PC-9 (cell line): ENCODE measurements around the gene IST1.

Source experiments
- EZH2 ChIP-seq: fragments of 200-600 bp; sonication (generic); IDR thresholded peaks from 2 replicates; pipeline ENCODE4 v1.8.0; 2017; ENCODE audit warnings: antibody characterized with exemption, low read depth
- TF ChIP-seq, protein P1 (sequence below): fragments of 200-600 bp; sonication (generic); conservative IDR thresholded peaks from 2 replicates; pipeline ENCODE4 v1.6.1; 2017; ENCODE audit warnings: mixed run types, antibody characterized with exemption, mild to moderate bottlenecking, moderate library complexity

DNA sequence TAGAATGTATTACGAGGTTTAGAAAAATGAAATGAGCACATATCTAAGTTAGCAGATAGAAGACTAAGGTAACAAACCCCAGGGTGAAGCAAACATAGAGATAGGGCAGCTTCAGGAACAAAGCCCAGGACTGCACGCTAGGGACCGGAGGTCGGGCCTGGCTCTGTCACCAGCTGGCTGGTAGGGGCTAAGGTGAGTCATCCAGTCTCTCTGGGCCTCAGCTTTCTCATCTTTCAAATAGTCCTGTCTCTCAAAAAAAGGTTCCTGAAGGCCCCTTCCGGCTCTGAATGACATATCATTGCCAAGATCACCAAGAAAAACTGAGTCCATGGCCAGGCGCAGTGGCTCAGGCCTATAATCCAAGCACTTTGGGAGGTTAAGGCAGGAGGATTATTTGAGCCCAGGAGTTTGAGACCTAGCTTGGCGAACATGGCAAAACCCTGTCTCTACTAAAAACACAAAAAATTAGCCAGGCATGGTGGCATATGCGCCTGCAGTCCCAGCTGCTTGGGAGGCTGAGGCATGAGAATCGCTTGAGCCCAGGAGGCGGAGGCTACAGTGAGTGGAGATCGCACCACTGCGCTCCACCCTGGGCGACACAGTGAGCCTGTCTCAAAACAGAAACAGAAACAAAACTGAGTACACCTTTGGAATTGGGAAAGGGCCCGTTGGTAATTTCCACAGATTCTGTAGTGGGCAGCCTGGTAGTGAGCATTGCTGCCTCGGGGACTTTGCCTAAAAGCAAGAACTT, 78.9 kb downstream of the IST1 start:
- no peak for TF ChIP-seq EZH2
- TF ChIP-seq, protein P1, sequence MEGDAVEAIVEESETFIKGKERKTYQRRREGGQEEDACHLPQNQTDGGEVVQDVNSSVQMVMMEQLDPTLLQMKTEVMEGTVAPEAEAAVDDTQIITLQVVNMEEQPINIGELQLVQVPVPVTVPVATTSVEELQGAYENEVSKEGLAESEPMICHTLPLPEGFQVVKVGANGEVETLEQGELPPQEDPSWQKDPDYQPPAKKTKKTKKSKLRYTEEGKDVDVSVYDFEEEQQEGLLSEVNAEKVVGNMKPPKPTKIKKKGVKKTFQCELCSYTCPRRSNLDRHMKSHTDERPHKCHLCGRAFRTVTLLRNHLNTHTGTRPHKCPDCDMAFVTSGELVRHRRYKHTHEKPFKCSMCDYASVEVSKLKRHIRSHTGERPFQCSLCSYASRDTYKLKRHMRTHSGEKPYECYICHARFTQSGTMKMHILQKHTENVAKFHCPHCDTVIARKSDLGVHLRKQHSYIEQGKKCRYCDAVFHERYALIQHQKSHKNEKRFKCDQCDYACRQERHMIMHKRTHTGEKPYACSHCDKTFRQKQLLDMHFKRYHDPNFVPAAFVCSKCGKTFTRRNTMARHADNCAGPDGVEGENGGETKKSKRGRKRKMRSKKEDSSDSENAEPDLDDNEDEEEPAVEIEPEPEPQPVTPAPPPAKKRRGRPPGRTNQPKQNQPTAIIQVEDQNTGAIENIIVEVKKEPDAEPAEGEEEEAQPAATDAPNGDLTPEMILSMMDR, result no peak
